GM06990 (cell line): Measurements from ENCODE around the gene CCDC92.

Source experiments
- DNase-seq: peaks from one replicate; pipeline ENCODE4 v3.0.0-alpha.2; 2011; ENCODE audit not compliant: insufficient read length; ENCODE audit errors: extremely low read depth
- H3K27me3 ChIP-seq: replicated peaks from 2 replicates; pipeline ENCODE4 v1.6.0; 2011; ENCODE audit warnings: low read length; ENCODE audit not compliant: control insufficient read depth, insufficient read depth
- H3K36me3 ChIP-seq: 2 replicates; pipeline ENCODE4 v1.5.1; 2011; ENCODE audit warnings: low read length; ENCODE audit not compliant: control insufficient read depth, insufficient read depth
- H3K4me3 ChIP-seq: replicated peaks from 2 replicates; pipeline ENCODE4 v1.5.1; 2011; ENCODE audit warnings: low read depth, mild to moderate bottlenecking, control low read depth, low read length
- CTCF ChIP-seq: IDR thresholded peaks from 2 replicates; pipeline ENCODE4 v1.5.1; 2011; ENCODE audit warnings: low read length, control low read depth, mild to moderate bottlenecking, inconsistent platforms; ENCODE audit not compliant: insufficient read depth, poor library complexity, severe bottlenecking

Gene CCDC92

GRCh38 chr12:123942238-123942653 lies 30.4 kb downstream of the CCDC92 start:
- H3K27me3 ChIP-seq, result no peaks in the 10 kb centered on the region
- no peak for TF ChIP-seq CTCF
- no peaks in the 10 kb centered on the region for H3K36me3 ChIP-seq
- no peak overlapping the region for H3K4me3 ChIP-seq
- no peak for DNase-seq

GRCh38 chr12:123941624-123942237 lies 30.9 kb downstream of the CCDC92 start:
- TF ChIP-seq CTCF, result no peak
- H3K4me3 ChIP-seq, result no peak overlapping the region
- H3K36me3 ChIP-seq, result no peaks in the 10 kb centered on the region
- no peaks in the 10 kb centered on the region for H3K27me3 ChIP-seq
- DNase-seq, result no peak

GRCh38 chr12:123941000-123941399 lies 31.6 kb downstream of the CCDC92 start:
- TF ChIP-seq CTCF, result no peak
- H3K4me3 ChIP-seq, result no peak overlapping the region
- no peaks in the 10 kb centered on the region for H3K27me3 ChIP-seq
- no peak for DNase-seq
- no peaks in the 10 kb centered on the region; the same call in 1 of the 2 replicates for H3K36me3 ChIP-seq

GRCh38 chr12:123940627-123940966 lies 32.0 kb downstream of the CCDC92 start:
- H3K4me3 ChIP-seq, result no peak overlapping the region
- no peaks in the 10 kb centered on the region; the same call in 1 of the 2 replicates for H3K36me3 ChIP-seq

GRCh38 chr12:123939716-123940626 lies 32.7 kb downstream of the CCDC92 start:
- H3K36me3 ChIP-seq, result no peaks in the 10 kb centered on the region; the same call in 1 of the 2 replicates
- DNase-seq, result no peak
- TF ChIP-seq CTCF, result no peak
- H3K4me3 ChIP-seq, result no peak overlapping the region
- no peaks in the 10 kb centered on the region for H3K27me3 ChIP-seq

More at GRCh38 chr12:123940627-123940966, 32.0 kb downstream of the CCDC92 start:
- no peak for TF ChIP-seq CTCF
- no peaks in the 10 kb centered on the region for H3K27me3 ChIP-seq
- no peak for DNase-seq
